ENCODE results near the gene EPSTI1.

The EPSTI1 gene

GRCh38 chr13:42970824-42971690 is 21.0 kb downstream of the EPSTI1 start:
- peak; percentile 70 for DNase-seq

- DNase-seq, result peak; percentile 84
Measured at GRCh38 chr13:42969565-42970172, 22.4 kb downstream of the EPSTI1 start.

- DNase-seq, result no peak
Measured at GRCh38 chr13:42968906-42969305, 23.1 kb downstream of the EPSTI1 start.

GRCh38 chr13:42967660-42968059 is 24.4 kb downstream of the EPSTI1 start:
- DNase-seq, result no peak

GRCh38 chr13:42965281-42965680 is 26.8 kb downstream of the EPSTI1 start:
- DNase-seq, result no peak

- no peak for DNase-seq
Measured at GRCh38 chr13:42964761-42965161, 27.3 kb downstream of the EPSTI1 start.

GRCh38 chr13:42959615-42960014 is 32.4 kb downstream of the EPSTI1 start:
- DNase-seq, result no peak

GRCh38 chr13:42957881-42958280 is 34.2 kb downstream of the EPSTI1 start:
- no peak for DNase-seq

GRCh38 chr13:42950181-42950580 is 41.9 kb downstream of the EPSTI1 start:
- DNase-seq, result no peak

- no peak for DNase-seq
Measured at GRCh38 chr13:42947925-42948324, 44.1 kb downstream of the EPSTI1 start.

- no peak for DNase-seq
Measured at GRCh38 chr13:42946927-42947326, 45.1 kb downstream of the EPSTI1 start.

- DNase-seq, result no peak
Measured at GRCh38 chr13:42929886-42930535, 62.0 kb downstream of the EPSTI1 start.

- DNase-seq, result no peak
Measured at GRCh38 chr13:42926555-42926954, 65.5 kb downstream of the EPSTI1 start.

GRCh38 chr13:42926043-42926442 is 66.0 kb downstream of the EPSTI1 start:
- DNase-seq, result no peak

- DNase-seq, result no peak
Measured at GRCh38 chr13:42925626-42926025, 66.4 kb downstream of the EPSTI1 start.

- no peak for DNase-seq
Measured at GRCh38 chr13:42924344-42924743, 67.7 kb downstream of the EPSTI1 start.

GRCh38 chr13:42907745-42908144 is 84.3 kb downstream of the EPSTI1 start:
- no peak for DNase-seq

GRCh38 chr13:42906257-42906656 is 85.8 kb downstream of the EPSTI1 start:
- DNase-seq, result no peak

- DNase-seq, result no peak
Measured at GRCh38 chr13:42905579-42905978, 86.5 kb downstream of the EPSTI1 start.

- DNase-seq, result no peak
Measured at GRCh38 chr13:42899266-42899665, 92.8 kb downstream of the EPSTI1 start.

- DNase-seq, result no peak
Measured at GRCh38 chr13:42895776-42896175, 96.3 kb downstream of the EPSTI1 start.

- DNase-seq, result no peak
Measured at GRCh38 chr13:42894765-42895243, 97.2 kb downstream of the EPSTI1 start.

- DNase-seq, result no peak
Measured at GRCh38 chr13:42893214-42893671, 98.8 kb downstream of the EPSTI1 start.

GRCh38 chr13:42892760-42893159 is 99.3 kb downstream of the EPSTI1 start:
- DNase-seq, result no peak
